PFSK-1 (cell line): Measurements from ENCODE around the gene TRAFD1.

Experiments
- POLR2AphosphoS5 ChIP-seq: IDR thresholded peaks from 2 replicates; pipeline ENCODE4 v1.6.1; 2012; ENCODE audit warnings: low read depth, mild to moderate bottlenecking, control low read depth, low read length, moderate library complexity
- TAF1 ChIP-seq: IDR thresholded peaks from 2 replicates; pipeline ENCODE4 v1.6.1; 2012; ENCODE audit warnings: low read length, control low read depth, borderline replicate concordance; ENCODE audit not compliant: insufficient read depth
- TF ChIP-seq, protein P1 (sequence below), 2 experiments: IDR thresholded peaks; 2 replicates each; pipeline versions ENCODE4 v1.6.1 to v1.8.0; 2011 to 2012; ENCODE audit warnings: low read depth in 2 of 2, low read length in 2 of 2, control low read depth in 1 of 2, inconsistent platforms in 1 of 2, mild to moderate bottlenecking in 1 of 2, moderate library complexity in 1 of 2; ENCODE audit not compliant: insufficient read depth in 1 of 2

DNA sequence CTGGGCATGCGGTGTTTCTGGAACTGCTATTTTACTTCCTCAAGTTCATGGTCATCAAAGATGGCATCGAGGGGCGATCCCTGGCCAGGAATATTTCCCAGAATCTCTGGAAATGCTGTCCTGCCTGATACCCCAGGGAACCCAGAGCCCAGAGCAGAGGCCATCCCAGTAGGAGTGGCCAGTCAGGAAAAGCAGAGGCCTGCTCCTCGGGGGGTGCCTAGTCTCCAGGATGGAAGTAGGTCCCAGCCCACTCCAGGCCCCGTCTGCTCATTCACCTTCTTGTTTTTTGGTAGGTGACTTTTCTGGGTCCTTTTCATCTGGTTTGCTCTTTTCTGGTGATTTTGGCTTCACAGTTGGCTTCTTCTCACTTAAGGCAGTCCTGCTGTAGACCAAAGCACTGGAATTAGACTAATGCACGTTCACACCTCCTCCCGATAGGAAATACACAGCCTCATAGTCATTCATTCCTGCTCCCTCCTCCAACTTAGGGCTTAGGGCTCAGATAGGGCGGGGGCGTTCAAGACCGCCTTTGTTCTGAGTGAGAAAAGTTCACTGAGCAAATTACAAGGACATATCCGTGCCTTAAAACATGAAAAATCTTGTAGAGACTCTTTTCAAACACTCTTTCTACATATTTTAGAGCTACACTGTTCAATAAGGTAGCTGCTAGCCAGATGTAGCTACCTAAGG, 51.1 kb downstream of the TRAFD1 start:
- TF ChIP-seq, protein P1, sequence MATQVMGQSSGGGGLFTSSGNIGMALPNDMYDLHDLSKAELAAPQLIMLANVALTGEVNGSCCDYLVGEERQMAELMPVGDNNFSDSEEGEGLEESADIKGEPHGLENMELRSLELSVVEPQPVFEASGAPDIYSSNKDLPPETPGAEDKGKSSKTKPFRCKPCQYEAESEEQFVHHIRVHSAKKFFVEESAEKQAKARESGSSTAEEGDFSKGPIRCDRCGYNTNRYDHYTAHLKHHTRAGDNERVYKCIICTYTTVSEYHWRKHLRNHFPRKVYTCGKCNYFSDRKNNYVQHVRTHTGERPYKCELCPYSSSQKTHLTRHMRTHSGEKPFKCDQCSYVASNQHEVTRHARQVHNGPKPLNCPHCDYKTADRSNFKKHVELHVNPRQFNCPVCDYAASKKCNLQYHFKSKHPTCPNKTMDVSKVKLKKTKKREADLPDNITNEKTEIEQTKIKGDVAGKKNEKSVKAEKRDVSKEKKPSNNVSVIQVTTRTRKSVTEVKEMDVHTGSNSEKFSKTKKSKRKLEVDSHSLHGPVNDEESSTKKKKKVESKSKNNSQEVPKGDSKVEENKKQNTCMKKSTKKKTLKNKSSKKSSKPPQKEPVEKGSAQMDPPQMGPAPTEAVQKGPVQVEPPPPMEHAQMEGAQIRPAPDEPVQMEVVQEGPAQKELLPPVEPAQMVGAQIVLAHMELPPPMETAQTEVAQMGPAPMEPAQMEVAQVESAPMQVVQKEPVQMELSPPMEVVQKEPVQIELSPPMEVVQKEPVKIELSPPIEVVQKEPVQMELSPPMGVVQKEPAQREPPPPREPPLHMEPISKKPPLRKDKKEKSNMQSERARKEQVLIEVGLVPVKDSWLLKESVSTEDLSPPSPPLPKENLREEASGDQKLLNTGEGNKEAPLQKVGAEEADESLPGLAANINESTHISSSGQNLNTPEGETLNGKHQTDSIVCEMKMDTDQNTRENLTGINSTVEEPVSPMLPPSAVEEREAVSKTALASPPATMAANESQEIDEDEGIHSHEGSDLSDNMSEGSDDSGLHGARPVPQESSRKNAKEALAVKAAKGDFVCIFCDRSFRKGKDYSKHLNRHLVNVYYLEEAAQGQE (IDR thresholded peaks at IDR 0.05; ENCODE audit: insufficient read depth in 1 of 2, low read depth in 2 of 2, low read length in 2 of 2): no peak
- no peak for TF ChIP-seq POLR2AphosphoS5
- no peak for TF ChIP-seq TAF1
